H9 (cell line): ENCODE measurements around the gene IAH1. TPM values are rescaled to one million over a fixed set of nuclear protein-coding genes. Genes with fewer than 3 reads are reported as not detected.

Source experiments
- DNase-seq: peaks from one replicate; pipeline ENCODE4 v3.0.0-alpha.2; 2017
- H2AFZ ChIP-seq: one replicate; pipeline ENCODE4 v1.6.1; 2013; ENCODE audit warnings: mild to moderate bottlenecking, low read length, control low read depth, moderate library complexity
- H2AK5ac ChIP-seq: 2 replicates; pipeline ENCODE4 v1.6.1; 2013; ENCODE audit warnings: low read length, control low read depth, mixed read lengths; ENCODE audit not compliant: insufficient read length
- H2BK120ac ChIP-seq: one replicate; pipeline ENCODE4 v1.6.1; 2013; ENCODE audit warnings: low read depth, mild to moderate bottlenecking, low read length, control low read depth, inconsistent platforms; ENCODE audit not compliant: poor library complexity, severe bottlenecking
- H2BK12ac ChIP-seq: 2 replicates; pipeline ENCODE4 v1.6.1; 2013; ENCODE audit warnings: low read length, control low read depth, mixed read lengths, low read depth; ENCODE audit not compliant: insufficient read length
- H2BK15ac ChIP-seq: 2 replicates; pipeline ENCODE4 v1.6.1; 2013; ENCODE audit warnings: low read depth, low read length, control low read depth
- H2BK20ac ChIP-seq: one replicate; pipeline ENCODE4 v1.6.1; 2013; ENCODE audit warnings: low read depth, mild to moderate bottlenecking, low read length, control low read depth, inconsistent platforms; ENCODE audit not compliant: poor library complexity, severe bottlenecking
- H2BK5ac ChIP-seq: 2 replicates; pipeline ENCODE4 v1.6.1; 2013; ENCODE audit warnings: low read length, control low read depth, mixed read lengths; ENCODE audit not compliant: insufficient read length
- H3K14ac ChIP-seq: 2 replicates; pipeline ENCODE4 v1.6.1; 2013; ENCODE audit warnings: low read length, control low read depth; ENCODE audit not compliant: insufficient read depth
- H3K18ac ChIP-seq: 2 replicates; pipeline ENCODE4 v1.6.1; 2013; ENCODE audit warnings: low read depth, mild to moderate bottlenecking, mixed read lengths, low read length, control low read depth; ENCODE audit not compliant: insufficient read length
- H3K23ac ChIP-seq: 2 replicates; pipeline ENCODE4 v1.6.1; 2013; ENCODE audit warnings: low read length, control low read depth, mixed read lengths, low read depth; ENCODE audit not compliant: insufficient read length
- H3K23me2 ChIP-seq: 2 replicates; pipeline ENCODE4 v1.6.1; 2013; ENCODE audit warnings: low read depth, mild to moderate bottlenecking, mixed read lengths, low read length, control low read depth; ENCODE audit not compliant: insufficient read length, poor library complexity, severe bottlenecking
- H3K27ac ChIP-seq: 2 replicates; pipeline ENCODE4 v1.5.1; 2013; ENCODE audit warnings: low read length, control low read depth, mixed read lengths, low read depth; ENCODE audit not compliant: insufficient read length
- H3K27me3 ChIP-seq: 2 replicates; pipeline ENCODE4 v1.6.1; 2013; ENCODE audit warnings: low read length, control low read depth, inconsistent platforms; ENCODE audit not compliant: insufficient read depth
- H3K4ac ChIP-seq: 2 replicates; pipeline ENCODE4 v1.6.1; 2013; ENCODE audit warnings: low read depth, mild to moderate bottlenecking, control low read depth, inconsistent platforms, low read length, moderate library complexity
- H3K4me1 ChIP-seq: 2 replicates; pipeline ENCODE4 v1.6.1; 2013; ENCODE audit warnings: low read length, control low read depth, inconsistent platforms; ENCODE audit not compliant: insufficient read depth
- H3K4me2 ChIP-seq: 2 replicates; pipeline ENCODE4 v1.6.1; 2013; ENCODE audit warnings: low read length, control low read depth, mixed read lengths; ENCODE audit not compliant: insufficient read length, insufficient read depth
- H3K56ac ChIP-seq: 2 replicates; pipeline ENCODE4 v1.6.1; 2013; ENCODE audit warnings: low read depth, mild to moderate bottlenecking, mixed read lengths, low read length, control low read depth; ENCODE audit not compliant: insufficient read length
- H3K79me1 ChIP-seq: 2 replicates; pipeline ENCODE4 v1.6.1; 2013; ENCODE audit warnings: low read depth, mild to moderate bottlenecking, moderate library complexity, low read length, control low read depth, inconsistent platforms; ENCODE audit not compliant: insufficient read depth, poor library complexity, severe bottlenecking
- H3K79me2 ChIP-seq: 2 replicates; pipeline ENCODE4 v1.6.1; 2013; ENCODE audit warnings: low read length, control low read depth, inconsistent platforms; ENCODE audit not compliant: insufficient read depth
- H3K9ac ChIP-seq: 2 replicates; pipeline ENCODE4 v1.6.1; 2013; ENCODE audit warnings: low read length, control low read depth, mixed read lengths; ENCODE audit not compliant: insufficient read length; ENCODE audit errors: extremely low read depth
- H3K9me3 ChIP-seq: one replicate; pipeline ENCODE4 v1.6.1; 2013; ENCODE audit warnings: low read depth, low read length, inconsistent platforms; ENCODE audit not compliant: control insufficient read depth
- H3T11ph ChIP-seq: one replicate; pipeline ENCODE4 v1.6.1; 2013; ENCODE audit warnings: mild to moderate bottlenecking, low read length, control low read depth, inconsistent platforms
- H4K20me1 ChIP-seq: one replicate; pipeline ENCODE4 v1.6.1; 2013; ENCODE audit not compliant: control insufficient read depth, insufficient read length, insufficient read depth
- H4K5ac ChIP-seq: 2 replicates; pipeline ENCODE4 v1.6.1; 2013; ENCODE audit warnings: low read depth, mild to moderate bottlenecking, mixed read lengths, low read length, control low read depth; ENCODE audit not compliant: insufficient read length
- H4K8ac ChIP-seq: replicated peaks from 2 replicates; pipeline ENCODE4 v1.6.1; 2013; ENCODE audit warnings: low read length, control low read depth, mixed read lengths, low read depth; ENCODE audit not compliant: insufficient read length
- H4K91ac ChIP-seq: 2 replicates; pipeline ENCODE4 v1.6.1; 2013; ENCODE audit warnings: low read depth, mild to moderate bottlenecking, moderate library complexity, mixed read lengths, low read length, control low read depth; ENCODE audit not compliant: insufficient read length
- H3K27ac Mint-ChIP-seq, 3 experiments: 2 replicates in 2 of 3; 3 replicates in 1 of 3; pipeline ENCODE4 v1.8.0; 2020 to 2021; ENCODE audit warnings: mixed read lengths in 3 of 3, mild to moderate bottlenecking in 1 of 3, moderate library complexity in 1 of 3
- H3K27me3 Mint-ChIP-seq: 2 replicates; pipeline ENCODE4 v1.8.0; 2021; ENCODE audit warnings: low read depth, mild to moderate bottlenecking, moderate library complexity, mixed read lengths
- H3K36me3 Mint-ChIP-seq, 3 experiments: 2 replicates in 2 of 3; 3 replicates in 1 of 3; pipeline ENCODE4 v1.8.0; 2020 to 2021; ENCODE audit warnings: low read depth in 3 of 3, mixed read lengths in 3 of 3; ENCODE audit not compliant: insufficient read depth in 1 of 3
- H3K4me1 Mint-ChIP-seq, 2 experiments: 2 replicates each; pipeline ENCODE4 v1.8.0; 2020; ENCODE audit warnings: mixed read lengths in 2 of 2
- H3K4me3 Mint-ChIP-seq, 2 experiments: 2 replicates in 1 of 2; 3 replicates in 1 of 2; pipeline ENCODE4 v1.8.0; 2020 to 2021; ENCODE audit warnings: mild to moderate bottlenecking in 2 of 2, mixed read lengths in 2 of 2, moderate library complexity in 1 of 2
- H3K9me3 Mint-ChIP-seq, 2 experiments: 2 replicates in 1 of 2; 3 replicates in 1 of 2; pipeline ENCODE4 v1.8.0; 2020; ENCODE audit warnings: mild to moderate bottlenecking in 2 of 2, mixed read lengths in 2 of 2, moderate library complexity in 1 of 2
- WGBS: extraction: QIAGEN DNeasy Blood & Tissue Kit; methylation state at CpG from one replicate; pipeline ENCODE4 v1.1.7; 2013; ENCODE audit warnings: missing lambda C conversion rate, low lambda C conversion rate, mixed read lengths; ENCODE audit not compliant: insufficient read length; ENCODE audit errors: extremely low coverage; 5-methylcytosine and 5-hydroxymethylcytosine counted together
- total RNA-seq: library from RNA; stranded (reverse); gene quantifications from 2 replicates; pipeline ENCODE4 v1.2.1, GENCODE V29; 2021
- TF ChIP-seq, protein P1 (sequence below): fragments of 200-600 bp; sonication (generic); conservative IDR thresholded peaks from 3 replicates; pipeline ENCODE4 v1.8.0; 2021; ENCODE audit warnings: antibody characterized with exemption, mild to moderate bottlenecking

The IAH1 gene
- total RNA-seq, 1 experiment from 2014 or later: 25.6 TPM

DNA sequence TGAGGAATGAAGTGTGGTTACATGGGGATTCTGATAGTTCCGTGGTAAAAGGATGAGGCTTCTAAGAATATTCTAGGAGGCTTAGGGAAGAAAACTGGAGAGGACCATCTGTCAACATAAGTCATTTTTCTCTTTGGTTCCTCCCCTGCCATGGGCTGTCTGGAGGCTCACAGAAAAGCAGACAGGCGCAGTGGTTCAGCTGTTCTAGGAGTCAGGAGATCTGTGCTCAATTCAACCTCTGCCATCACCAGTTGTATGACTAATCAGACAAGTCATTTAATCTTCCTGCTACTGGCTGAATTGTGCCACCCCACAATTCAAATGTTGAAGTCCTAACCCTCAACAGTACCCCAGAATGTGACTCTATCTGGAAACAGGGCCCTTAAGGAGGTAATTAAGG is 44.9 kb downstream of the IAH1 start:
- no peak overlapping the region for H4K5ac ChIP-seq
- Mint-ChIP-seq H3K9me3 (no peaks in the 10 kb centered on the region), H3K27ac (peak overlapping the region in 2 of 3 experiments; percentile 49 to 83; a peak in 1 of 7 replicates), H3K36me3 (peaks cover 12 to 50% (median 37%) of the 10 kb centered on the region in 3 experiments; a peak in 6 of 7 replicates), H3K27me3 (no peaks in the 10 kb centered on the region), H3K4me3 (no peak overlapping the region), H3K4me1 (no peaks in the 10 kb centered on the region)
- no peak overlapping the region for H3K9ac ChIP-seq
- H3K18ac ChIP-seq: no peak overlapping the region
- no peak overlapping the region for H4K8ac ChIP-seq
- no peak overlapping the region for H3K4ac ChIP-seq
- H3K4me2 ChIP-seq: no peak overlapping the region
- DNase-seq: no peak
- H3K9me3 ChIP-seq: no peaks in the 10 kb centered on the region
- no CpG with 5 or more reads among the region's 2 CpGs for WGBS
- no peak overlapping the region for H2BK15ac ChIP-seq
- no peak overlapping the region for H3K14ac ChIP-seq
- H3K4me1 ChIP-seq: no peaks in the 10 kb centered on the region
- no peak overlapping the region for H3K27ac ChIP-seq
- H3K27me3 ChIP-seq: no peaks in the 10 kb centered on the region
- no peak overlapping the region for H4K91ac ChIP-seq
- no peak overlapping the region for H2AFZ ChIP-seq
- H4K20me1 ChIP-seq: no peaks in the 10 kb centered on the region
- no peak overlapping the region for H3K56ac ChIP-seq
- no peak overlapping the region for H2BK12ac ChIP-seq
- H2BK5ac ChIP-seq: no peak overlapping the region
- no peak overlapping the region for H3T11ph ChIP-seq
- no peak overlapping the region for H2BK20ac ChIP-seq
- H2BK120ac ChIP-seq: no peak overlapping the region
- no peaks in the 10 kb centered on the region for H3K79me2 ChIP-seq
- no peak overlapping the region for H3K23ac ChIP-seq
- no peaks in the 10 kb centered on the region for H3K79me1 ChIP-seq
- H2AK5ac ChIP-seq: no peak overlapping the region
- no peaks in the 10 kb centered on the region for H3K23me2 ChIP-seq
- TF ChIP-seq, protein P1, sequence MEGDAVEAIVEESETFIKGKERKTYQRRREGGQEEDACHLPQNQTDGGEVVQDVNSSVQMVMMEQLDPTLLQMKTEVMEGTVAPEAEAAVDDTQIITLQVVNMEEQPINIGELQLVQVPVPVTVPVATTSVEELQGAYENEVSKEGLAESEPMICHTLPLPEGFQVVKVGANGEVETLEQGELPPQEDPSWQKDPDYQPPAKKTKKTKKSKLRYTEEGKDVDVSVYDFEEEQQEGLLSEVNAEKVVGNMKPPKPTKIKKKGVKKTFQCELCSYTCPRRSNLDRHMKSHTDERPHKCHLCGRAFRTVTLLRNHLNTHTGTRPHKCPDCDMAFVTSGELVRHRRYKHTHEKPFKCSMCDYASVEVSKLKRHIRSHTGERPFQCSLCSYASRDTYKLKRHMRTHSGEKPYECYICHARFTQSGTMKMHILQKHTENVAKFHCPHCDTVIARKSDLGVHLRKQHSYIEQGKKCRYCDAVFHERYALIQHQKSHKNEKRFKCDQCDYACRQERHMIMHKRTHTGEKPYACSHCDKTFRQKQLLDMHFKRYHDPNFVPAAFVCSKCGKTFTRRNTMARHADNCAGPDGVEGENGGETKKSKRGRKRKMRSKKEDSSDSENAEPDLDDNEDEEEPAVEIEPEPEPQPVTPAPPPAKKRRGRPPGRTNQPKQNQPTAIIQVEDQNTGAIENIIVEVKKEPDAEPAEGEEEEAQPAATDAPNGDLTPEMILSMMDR: no peak
